IPS-11a (cell line): ENCODE results near the gene RMRP.

ENCODE experiments used
- H3K4me3 ChIP-seq: one replicate; pipeline ENCODE4 v1.5.1; 2013; ENCODE audit warnings: low read depth, low read length, control low read depth

The RMRP gene

DNA sequence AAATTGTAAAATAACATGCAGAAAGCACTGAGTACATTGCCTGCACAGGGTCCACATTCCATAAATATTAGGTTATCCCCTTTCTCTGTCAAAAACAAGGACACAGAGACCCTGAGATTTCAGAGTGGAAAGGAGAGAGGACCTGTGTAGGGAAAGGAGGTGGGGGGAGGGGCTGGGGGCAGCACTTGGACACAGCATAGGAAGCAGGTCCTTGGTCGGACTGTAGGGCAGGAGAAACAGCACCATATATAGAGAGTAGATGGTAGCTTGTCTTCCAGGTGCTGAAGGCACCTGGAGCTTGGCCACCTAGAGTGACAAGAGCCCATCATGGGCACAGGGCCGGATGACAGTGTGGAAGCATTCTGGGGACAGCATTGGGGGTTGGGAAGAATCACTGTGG, 29.5 kb upstream of the RMRP start:
- H3K4me3 ChIP-seq = no peak overlapping the region

DNA sequence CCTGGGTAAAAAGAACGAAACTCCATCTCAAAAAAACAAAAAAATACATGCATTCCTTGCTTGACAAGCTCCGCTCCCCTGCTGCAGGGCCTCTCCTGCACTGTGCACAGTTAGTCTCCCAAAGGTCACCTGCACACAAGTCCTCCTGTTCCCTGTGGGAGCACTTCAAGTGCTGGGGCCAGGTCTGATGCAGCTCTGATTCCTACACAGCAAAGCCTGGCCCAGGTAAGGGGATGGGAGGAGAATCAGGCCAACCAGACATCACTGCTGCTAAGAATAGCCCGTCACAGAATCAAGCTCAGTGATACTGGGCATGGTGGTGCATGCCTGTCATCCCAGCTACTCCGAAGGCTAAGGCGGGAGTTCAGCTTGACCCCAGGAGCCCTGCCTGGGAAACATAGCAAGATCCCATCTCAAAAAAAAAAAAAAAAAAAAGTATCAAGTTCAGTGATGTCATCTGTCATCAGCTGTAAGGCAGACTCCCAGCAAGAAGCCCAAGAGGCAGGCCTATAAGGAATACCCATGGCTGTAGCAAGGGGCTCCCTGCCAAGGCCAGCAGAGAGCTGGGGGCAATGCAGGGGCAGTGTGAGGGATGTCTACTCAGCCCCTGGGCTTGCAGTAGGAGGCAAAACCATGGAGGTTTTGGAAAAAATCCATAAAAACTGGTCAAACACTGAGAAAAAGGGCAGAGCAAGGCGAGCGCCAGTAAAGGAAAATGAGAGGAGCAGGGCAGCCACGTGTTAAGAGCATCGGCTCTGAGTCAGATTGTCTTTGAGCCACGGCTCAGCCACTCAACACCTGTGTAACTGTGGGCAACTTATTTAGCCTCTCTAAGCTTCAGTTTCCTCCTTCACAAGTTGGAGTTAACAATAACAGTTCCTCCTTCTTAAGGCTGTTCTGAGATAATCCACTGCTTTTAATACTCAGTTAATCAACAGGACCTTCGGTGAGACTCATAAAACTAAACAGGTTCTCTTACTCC, 28.7 kb upstream of the RMRP start:
- H3K4me3 ChIP-seq = no peak overlapping the region

DNA sequence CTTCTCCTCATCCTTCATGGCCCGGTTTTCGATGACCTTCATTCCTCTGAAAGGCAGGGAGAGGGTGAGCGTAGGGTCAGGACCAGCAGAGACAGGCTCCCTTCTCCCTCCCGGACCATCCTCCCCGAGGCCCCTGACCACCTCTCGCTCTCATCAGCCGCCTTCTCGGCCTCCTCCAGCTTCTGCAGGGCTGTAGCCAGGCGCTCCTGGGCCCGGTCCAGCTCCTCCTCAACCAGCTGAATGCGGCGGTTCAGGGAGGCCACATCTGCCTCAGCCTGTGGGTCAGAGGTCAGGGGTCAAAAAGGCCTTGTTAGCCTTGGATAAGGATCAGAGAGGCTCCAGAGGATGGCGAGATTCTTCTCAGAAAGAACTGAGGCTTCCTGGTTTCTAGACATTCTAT, 27.7 kb upstream of the RMRP start:
- H3K4me3 ChIP-seq = no peak overlapping the region

DNA sequence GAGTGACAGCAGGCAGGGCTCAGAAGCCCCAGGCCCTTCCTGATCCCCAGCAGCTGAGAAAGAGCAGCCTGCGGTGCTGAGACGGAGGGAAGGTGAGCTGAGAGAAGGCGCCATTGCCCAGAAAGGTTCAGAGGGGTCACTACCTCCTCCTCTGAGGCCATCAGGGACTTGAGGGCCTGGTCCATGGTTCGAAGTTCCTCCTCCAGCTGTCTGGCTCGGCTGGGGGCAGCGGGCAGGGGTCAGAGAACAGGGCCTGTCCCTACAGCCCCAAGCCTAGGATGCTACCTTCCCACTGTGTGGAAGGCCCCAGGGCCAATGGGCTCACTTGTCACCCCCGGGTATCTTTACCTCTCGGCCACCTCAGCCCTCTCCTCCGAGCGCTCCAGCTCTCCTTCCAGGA, 27.1 kb upstream of the RMRP start:
- no peak overlapping the region for H3K4me3 ChIP-seq

DNA sequence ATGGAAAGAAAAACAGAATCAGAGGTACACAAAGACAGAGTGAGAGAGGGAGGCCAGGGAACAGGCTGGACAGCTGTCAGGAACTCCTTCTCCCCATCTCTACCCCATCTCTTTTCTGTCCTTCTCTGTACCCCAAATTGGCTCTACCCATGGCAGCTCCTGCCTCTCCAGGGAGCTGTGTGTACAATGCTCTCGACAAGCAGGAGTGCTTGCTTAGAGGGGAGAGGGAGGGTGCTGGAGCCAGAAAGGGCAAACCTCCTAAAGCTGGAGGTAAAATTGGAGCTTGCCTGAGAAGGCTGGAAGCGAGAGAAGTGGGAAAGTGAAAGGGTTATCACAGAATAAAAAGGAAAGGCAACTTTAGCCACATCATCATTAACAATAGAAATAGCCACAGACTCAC, 25.5 kb upstream of the RMRP start:
- H3K4me3 ChIP-seq = no peak overlapping the region

DNA sequence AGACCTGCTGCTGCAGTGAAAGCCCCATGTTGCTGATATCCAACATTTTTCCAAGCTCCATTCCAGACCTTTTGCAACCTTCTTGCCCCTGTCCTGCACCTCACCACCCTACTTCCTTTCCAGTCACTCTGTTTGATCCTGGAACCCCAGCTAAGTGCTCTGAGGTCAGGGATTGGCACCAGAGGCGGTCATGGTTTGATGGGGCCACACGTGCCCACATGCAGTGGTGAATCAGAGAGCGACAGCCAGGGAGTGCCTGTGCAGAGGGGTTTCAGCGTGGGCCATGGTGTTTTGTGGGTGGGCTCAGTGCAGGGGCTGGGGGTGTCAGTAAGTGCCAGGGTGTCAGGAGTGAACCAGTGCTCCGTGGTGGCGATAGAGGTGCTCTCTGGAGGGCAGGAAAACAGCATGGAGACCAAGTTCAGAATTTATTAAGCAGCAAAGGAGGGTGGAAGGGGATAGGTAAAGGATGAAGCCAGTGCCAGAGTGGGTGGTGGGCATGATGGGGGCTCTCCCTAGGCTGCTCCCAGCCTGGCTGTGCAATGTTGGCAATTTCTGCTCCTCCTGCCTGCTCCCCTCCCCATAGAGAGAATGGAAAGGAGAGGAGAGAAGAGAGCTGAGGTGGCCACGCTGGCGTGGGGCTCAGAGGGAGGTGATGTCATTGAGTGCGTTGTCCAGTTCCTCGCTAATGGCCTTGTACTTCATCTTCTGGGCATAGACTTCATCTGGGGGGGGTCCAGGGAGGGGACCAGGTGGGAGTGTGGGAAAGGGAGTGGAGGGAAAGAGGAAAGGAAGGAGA, 24.9 kb upstream of the RMRP start:
- H3K4me3 ChIP-seq = no peak overlapping the region

DNA sequence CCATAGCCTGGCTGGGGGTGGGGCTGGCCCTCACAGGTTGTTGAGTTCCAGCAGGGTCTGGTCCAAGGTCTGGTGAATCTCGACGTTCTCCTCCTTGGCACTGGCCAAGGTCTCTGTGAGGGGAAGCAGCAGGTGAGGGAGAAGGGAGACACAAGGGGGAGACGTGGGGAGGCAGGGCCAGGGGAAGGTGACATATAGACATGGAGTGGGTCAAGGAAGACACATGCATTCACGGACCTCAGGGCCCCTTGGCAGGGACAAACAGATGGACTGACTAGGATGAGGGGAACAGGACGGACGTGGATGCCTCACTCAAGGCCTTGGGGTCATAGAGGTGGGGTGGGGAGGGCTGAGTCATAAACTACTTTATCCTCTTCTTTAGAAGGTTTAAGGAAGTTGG, 24.2 kb upstream of the RMRP start:
- no peak overlapping the region for H3K4me3 ChIP-seq

DNA sequence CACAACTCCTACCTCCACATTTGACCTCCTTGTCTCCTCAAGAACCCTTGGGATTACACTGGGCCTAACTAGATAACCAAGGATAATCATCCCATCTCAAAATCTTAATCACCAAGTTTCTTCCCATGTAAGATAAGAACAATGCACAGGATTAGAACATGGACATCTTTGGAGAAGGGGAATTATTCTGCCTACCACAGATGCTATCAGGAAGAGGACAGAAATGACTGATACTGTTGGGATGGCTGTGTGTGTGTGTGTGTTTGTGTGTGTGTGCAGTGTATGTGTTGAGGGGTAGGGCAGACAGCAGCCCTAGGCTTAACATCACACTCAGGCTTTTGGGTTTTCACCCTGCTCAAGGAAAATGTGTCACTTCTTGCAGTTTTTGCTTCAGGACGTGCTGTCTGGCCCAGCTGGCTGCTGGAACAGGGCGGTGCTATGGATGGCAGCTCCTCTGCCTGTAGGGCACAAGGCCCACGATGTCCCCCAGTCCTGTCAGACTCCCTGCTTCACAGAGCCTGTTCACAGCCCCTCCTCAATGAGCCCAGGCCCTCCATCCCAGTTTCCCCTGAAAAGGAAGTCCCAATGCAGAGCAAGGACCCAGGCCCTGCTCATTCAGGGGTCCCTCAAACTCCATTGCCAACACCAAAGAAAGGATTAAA, 23.7 kb upstream of the RMRP start:
- H3K4me3 ChIP-seq = no peak overlapping the region

DNA sequence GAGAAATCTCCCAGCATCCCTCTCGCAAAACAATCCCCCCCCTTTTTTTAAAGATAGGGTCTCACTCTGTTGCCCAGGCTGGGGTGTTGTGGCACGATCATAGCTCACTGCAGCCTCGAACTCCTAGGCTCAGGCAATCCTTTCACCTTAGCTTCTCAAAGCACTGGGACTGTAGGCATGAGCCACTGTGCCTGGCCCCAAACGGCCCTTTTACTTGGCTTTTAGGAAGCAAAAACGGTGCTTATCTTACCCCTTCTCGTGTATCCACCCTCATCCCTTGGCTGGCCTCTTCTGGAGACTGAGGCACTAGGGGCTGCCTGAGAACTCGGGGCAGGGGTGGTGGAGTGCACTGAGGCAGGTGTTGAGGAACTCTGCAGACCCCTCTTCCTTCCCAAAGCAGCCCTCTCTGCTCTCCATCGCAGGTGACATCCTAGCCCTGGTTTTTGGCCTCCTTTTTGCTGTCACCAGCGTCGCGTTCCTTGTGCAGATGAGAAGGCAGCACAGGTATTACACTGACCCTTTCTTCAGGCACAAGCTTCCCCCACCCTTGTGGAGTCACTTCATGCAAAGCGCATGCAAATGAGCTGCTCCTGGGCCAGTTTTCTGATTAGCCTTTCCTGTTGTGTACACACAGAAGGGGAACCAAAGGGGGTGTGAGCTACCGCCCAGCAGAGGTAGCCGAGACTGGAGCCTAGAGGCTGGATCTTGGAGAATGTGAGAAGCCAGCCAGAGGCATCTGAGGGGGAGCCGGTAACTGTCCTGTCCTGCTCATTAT, 22.7 kb upstream of the RMRP start:
- H3K4me3 ChIP-seq = no peak overlapping the region

DNA sequence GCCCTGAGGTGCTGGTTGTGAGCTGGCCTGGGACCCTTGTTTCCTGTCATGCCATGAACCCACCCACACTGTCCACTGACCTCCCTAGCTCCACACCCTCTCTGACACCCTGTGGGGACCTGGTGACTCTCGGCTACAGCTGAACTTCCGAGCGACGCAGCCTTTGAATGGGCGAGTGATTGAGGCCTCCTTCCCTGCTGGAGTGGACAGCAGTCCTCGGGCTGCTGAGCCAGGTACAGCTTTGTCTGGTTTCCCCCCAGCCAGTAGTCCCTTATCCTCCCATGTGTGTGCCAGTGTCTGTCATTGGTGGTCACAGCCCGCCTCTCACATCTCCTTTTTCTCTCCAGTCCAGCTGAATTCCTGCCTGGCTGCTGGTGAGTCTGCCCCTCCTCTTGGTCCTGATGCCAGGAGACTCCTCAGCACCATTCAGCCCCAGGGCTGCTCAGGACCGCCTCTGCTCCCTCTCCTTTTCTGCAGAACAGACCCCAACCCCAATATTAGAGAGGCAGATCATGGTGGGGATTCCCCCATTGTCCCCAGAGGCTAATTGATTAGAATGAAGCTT, 22.0 kb upstream of the RMRP start:
- no peak overlapping the region for H3K4me3 ChIP-seq

DNA sequence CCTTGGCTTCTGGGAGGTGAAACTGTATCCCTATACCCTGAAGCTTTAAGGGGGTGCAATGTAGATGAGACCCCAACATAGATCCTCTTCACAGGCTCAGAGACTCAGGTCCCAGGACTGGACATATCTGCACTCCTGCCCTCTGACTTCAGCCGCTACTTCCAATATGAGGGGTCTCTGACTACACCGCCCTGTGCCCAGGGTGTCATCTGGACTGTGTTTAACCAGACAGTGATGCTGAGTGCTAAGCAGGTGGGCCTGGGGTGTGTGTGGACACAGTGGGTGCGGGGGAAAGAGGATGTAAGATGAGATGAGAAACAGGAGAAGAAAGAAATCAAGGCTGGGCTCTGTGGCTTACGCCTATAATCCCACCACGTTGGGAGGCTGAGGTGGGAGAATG, 21.3 kb upstream of the RMRP start:
- no peak overlapping the region for H3K4me3 ChIP-seq

DNA sequence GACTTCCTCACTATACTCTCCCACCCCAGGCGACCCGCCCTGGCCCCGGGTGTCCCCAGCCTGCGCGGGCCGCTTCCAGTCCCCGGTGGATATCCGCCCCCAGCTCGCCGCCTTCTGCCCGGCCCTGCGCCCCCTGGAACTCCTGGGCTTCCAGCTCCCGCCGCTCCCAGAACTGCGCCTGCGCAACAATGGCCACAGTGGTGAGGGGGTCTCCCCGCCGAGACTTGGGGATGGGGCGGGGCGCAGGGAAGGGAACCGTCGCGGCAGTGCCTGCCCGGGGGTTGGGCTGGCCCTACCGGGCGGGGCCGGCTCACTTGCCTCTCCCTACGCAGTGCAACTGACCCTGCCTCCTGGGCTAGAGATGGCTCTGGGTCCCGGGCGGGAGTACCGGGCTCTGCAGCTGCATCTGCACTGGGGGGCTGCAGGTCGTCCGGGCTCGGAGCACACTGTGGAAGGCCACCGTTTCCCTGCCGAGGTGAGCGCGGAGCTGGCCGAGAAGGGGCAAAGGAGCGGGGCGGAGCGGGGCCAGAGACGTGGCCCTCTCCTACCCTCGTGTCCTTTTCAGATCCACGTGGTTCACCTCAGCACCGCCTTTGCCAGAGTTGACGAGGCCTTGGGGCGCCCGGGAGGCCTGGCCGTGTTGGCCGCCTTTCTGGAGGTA, 18.0 kb upstream of the RMRP start:
- peak overlapping the region; percentile 61 for H3K4me3 ChIP-seq

DNA sequence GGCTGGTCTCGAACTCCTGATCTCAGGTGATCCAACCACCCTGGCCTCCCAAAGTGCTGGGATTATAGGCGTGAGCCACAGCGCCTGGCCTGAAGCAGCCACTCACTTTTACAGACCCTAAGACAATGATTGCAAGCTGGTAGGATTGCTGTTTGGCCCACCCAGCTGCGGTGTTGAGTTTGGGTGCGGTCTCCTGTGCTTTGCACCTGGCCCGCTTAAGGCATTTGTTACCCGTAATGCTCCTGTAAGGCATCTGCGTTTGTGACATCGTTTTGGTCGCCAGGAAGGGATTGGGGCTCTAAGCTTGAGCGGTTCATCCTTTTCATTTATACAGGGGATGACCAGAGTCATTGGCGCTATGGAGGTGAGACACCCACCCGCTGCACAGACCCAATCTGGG, 17.4 kb upstream of the RMRP start:
- peak overlapping the region; percentile 61 for H3K4me3 ChIP-seq

DNA sequence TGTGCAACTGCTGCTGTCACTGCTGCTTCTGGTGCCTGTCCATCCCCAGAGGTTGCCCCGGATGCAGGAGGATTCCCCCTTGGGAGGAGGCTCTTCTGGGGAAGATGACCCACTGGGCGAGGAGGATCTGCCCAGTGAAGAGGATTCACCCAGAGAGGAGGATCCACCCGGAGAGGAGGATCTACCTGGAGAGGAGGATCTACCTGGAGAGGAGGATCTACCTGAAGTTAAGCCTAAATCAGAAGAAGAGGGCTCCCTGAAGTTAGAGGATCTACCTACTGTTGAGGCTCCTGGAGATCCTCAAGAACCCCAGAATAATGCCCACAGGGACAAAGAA, 16.2 kb upstream of the RMRP start:
- H3K4me3 ChIP-seq = no peak overlapping the region

DNA sequence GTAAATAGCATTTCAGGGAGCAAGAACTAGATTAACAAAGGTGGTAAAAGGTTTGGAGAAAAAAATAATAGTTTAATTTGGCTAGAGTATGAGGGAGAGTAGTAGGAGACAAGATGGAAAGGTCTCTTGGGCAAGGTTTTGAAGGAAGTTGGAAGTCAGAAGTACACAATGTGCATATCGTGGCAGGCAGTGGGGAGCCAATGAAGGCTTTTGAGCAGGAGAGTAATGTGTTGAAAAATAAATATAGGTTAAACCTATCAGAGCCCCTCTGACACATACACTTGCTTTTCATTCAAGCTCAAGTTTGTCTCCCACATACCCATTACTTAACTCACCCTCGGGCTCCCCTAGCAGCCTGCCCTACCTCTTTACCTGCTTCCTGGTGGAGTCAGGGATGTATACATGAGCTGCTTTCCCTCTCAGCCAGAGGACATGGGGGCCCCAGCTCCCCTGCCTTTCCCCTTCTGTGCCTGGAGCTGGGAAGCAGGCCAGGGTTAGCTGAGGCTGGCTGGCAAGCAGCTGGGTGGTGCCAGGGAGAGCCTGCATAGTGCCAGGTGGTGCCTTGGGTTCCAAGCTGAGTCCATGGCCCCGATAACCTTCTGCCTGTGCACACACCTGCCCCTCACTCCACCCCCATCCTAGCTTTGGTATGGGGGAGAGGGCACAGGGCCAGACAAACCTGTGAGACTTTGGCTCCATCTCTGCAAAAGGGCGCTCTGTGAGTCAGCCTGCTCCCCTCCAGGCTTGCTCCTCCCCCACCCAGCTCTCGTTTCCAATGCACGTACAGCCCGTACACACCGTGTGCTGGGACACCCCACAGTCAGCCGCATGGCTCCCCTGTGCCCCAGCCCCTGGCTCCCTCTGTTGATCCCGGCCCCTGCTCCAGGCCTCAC, 15.6 kb upstream of the RMRP start, which contains the start of gene CA9:
CA9 (plus strand) TSS at position 797 of the 893 bp plus-strand sequence; CDS start at position 829, 32 bp downstream.
- no peak within 1 kb of the TSS for H3K4me3 ChIP-seq

DNA sequence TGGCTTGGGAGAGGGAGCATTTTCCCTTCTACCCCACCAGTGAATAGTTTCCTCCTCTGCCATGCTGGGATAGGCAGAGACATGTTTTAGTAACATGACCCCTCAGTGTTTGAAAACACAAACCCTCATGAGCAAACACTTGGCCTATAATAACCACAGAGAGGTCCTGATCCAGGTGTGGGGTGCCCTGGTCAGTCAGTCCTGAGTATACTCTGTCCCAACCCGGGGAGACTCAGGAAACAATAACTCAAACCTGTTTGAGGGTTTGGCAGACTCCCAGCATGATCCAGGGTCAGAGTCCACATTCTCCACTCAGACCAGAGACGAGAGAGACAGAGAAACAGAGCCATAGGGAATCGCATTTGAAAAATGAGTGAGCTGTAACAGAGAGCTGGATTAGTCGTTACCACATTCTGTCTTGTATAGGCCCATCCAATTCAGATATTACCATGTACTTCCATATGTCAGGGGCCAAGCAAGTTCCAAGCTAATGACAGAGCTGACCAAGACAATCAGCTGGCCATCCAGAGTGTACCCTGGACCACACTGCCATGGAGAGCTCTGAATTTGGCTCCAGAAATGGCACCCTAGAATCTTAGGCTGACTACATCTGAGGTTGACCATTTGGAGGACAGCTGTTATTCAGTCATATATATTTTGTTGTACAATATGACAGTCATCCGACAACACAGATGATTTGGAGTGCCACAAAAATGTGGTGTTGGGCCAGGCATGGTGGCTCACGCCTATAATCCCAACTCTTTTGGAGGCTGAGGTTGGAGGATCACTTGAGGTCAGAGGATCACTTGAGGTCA, 11.7 kb upstream of the RMRP start:
- no peak overlapping the region for H3K4me3 ChIP-seq

DNA sequence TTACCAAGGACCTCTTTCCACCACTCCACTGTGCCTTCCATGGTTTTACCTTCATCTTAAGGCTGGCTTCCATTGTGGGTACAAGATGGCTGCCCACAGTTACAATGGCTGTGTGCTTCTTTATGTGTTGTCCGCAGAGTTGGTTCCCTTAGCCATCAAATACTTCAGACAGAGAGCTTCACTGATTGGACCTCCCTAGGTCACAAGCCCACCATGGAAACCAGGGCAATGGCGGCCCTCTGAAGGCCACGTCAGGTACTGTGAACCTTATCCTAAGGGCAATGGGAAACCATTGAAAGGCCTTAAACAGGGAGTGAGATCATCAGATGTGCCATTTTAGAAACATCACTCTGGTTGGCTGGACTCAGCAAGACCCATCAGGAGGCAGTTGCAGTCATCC, 10.1 kb upstream of the RMRP start:
- H3K4me3 ChIP-seq = no peak overlapping the region

DNA sequence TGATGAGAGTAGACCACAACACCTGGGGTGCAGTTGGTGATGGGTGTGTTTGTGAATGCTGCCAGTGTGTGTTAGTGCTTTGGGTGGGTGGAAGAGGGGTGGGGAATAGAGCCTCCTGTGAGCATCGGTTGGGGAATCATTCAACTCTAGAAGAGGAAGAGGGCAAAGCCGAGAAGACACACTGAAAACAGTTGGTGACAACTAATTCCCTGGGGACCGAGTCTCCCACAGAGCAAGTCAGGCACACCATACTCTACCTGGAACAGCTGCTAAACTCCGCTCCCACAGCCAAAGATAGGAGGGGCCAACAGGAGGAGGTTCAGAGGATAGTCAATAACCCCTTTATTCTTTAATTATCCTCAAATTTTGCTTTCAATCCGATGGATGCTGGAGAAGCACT, 8.7 kb upstream of the RMRP start:
- H3K4me3 ChIP-seq = no peak overlapping the region
